ENCODE data around the gene LY6G6C. TPM values are rescaled to one million over a fixed set of nuclear protein-coding genes. Genes with fewer than 3 reads are reported as not detected.

LY6G6C gene
- total RNA-seq, 1 experiment from 2014 or later: not detected

DNA sequence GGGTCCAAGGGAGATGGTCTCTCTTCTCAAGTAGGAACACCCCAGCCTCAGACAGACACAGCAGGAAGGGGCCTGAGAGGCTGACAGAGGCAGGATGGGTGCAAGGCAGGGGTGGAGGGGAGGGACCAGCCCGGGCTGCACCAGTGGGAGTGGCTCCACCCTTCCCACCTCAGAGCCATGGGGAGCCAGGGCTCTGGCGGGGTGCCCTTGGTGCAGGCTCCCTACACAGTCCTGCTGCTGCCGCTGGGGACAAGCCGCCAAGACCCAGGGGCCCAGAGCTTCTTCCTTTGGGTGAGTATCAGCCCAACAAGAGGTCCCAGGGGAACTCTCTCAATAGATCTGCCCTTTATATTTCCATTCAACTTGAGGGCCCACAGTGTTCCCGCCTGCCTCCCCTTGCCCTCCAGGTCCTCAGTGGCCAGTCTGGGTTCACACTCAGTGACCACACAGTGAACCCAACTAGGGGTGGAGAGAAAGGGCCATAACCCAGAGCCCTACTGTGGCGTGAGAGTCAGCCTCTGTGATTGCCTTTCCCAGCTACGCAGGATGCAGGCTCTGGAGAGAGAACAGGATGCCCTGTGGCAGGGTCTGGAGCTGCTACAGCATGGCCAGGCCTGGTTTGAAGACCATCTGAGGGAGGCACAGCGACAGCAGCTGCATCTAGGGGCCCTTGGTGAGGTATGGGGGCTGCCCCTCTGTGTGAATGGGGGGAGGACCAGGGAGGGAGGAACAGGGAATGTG, 41.5 kb upstream of the LY6G6C start:
- no peak overlapping the region for H4K91ac ChIP-seq (ENCODE audit: insufficient read length, low read depth, low read length)
- no peak overlapping the region for H2BK20ac ChIP-seq (ENCODE audit: low read depth, low read length, poor library complexity, severe bottlenecking)
- Mint-ChIP-seq H3K36me3 (ENCODE audit: insufficient read depth in 1 of 3, low read depth in 3 of 3) (peaks cover 13 to 47% (median 34%) of the 10 kb centered on the region in 3 experiments), H3K4me3 (peak overlapping the region in 1 of 2 experiments; percentile 24; a peak in 1 of 5 replicates), H3K27ac (peak overlapping the region; percentile 28 to 93 (median 77); a peak in 5 of 7 replicates), H3K27me3 (ENCODE audit: low read depth) (no peaks in the 10 kb centered on the region; the same call in none of the 2 replicates), H3K9me3 (no peaks in the 10 kb centered on the region; a peak in 1 of 5 replicates), H3K4me1 (peaks cover 23 to 27% of the 10 kb centered on the region in 2 experiments)
- H4K20me1 ChIP-seq (ENCODE audit: control insufficient read depth, insufficient read depth, insufficient read length): no peaks in the 10 kb centered on the region
- H2BK15ac ChIP-seq (ENCODE audit: low read depth, low read length): no peak overlapping the region
- no peak overlapping the region for H2BK12ac ChIP-seq (ENCODE audit: insufficient read length, low read depth, low read length)
- H3K4me2 ChIP-seq (ENCODE audit: insufficient read depth, insufficient read length, low read length): no peak overlapping the region
- H4K8ac ChIP-seq (replicated peaks; ENCODE audit: insufficient read length, low read depth, low read length): no peak overlapping the region
- no peaks in the 10 kb centered on the region for H3K79me2 ChIP-seq (ENCODE audit: insufficient read depth, low read length)
- no peak overlapping the region for H2AFZ ChIP-seq (ENCODE audit: low read length)
- no peak overlapping the region for H3K23ac ChIP-seq (ENCODE audit: insufficient read length, low read depth, low read length)
- no peak for DNase-seq
- no peak overlapping the region for H3K27ac ChIP-seq (ENCODE audit: insufficient read length, low read depth, low read length)
- no peak overlapping the region for H3T11ph ChIP-seq (ENCODE audit: low read length)
- no peaks in the 10 kb centered on the region for H3K4me1 ChIP-seq (ENCODE audit: insufficient read depth, low read length)
- H4K5ac ChIP-seq (ENCODE audit: insufficient read length, low read depth, low read length): no peak overlapping the region
- H3K9me3 ChIP-seq (ENCODE audit: control insufficient read depth, low read depth, low read length): no peaks in the 10 kb centered on the region
- H2BK120ac ChIP-seq (ENCODE audit: low read depth, low read length, poor library complexity, severe bottlenecking): no peak overlapping the region
- H3K56ac ChIP-seq (ENCODE audit: insufficient read length, low read depth, low read length): no peak overlapping the region
- no CpG with 5 or more reads among the region's 8 CpGs for WGBS (ENCODE audit: extremely low coverage, insufficient read length, low lambda C conversion rate)
- no peak overlapping the region for H3K4ac ChIP-seq (ENCODE audit: low read depth, low read length)
- H3K9ac ChIP-seq (ENCODE audit: extremely low read depth, insufficient read length, low read length): no peak overlapping the region
- H2AK5ac ChIP-seq (ENCODE audit: insufficient read length, low read length): no peak overlapping the region
- TF ChIP-seq, protein P1, sequence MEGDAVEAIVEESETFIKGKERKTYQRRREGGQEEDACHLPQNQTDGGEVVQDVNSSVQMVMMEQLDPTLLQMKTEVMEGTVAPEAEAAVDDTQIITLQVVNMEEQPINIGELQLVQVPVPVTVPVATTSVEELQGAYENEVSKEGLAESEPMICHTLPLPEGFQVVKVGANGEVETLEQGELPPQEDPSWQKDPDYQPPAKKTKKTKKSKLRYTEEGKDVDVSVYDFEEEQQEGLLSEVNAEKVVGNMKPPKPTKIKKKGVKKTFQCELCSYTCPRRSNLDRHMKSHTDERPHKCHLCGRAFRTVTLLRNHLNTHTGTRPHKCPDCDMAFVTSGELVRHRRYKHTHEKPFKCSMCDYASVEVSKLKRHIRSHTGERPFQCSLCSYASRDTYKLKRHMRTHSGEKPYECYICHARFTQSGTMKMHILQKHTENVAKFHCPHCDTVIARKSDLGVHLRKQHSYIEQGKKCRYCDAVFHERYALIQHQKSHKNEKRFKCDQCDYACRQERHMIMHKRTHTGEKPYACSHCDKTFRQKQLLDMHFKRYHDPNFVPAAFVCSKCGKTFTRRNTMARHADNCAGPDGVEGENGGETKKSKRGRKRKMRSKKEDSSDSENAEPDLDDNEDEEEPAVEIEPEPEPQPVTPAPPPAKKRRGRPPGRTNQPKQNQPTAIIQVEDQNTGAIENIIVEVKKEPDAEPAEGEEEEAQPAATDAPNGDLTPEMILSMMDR (conservative IDR thresholded peaks at IDR 0.05): no peak
- no peak overlapping the region for H3K18ac ChIP-seq (ENCODE audit: insufficient read length, low read depth, low read length)
- no peaks in the 10 kb centered on the region for H3K23me2 ChIP-seq (ENCODE audit: insufficient read length, low read depth, low read length, poor library complexity, severe bottlenecking)
- no peaks in the 10 kb centered on the region for H3K79me1 ChIP-seq (ENCODE audit: insufficient read depth, low read depth, low read length, poor library complexity, severe bottlenecking)
- H2BK5ac ChIP-seq (ENCODE audit: insufficient read length, low read length): no peak overlapping the region
- no peaks in the 10 kb centered on the region for H3K27me3 ChIP-seq (ENCODE audit: insufficient read depth, low read length)
- H3K14ac ChIP-seq (ENCODE audit: insufficient read depth, low read length): no peak overlapping the region; the same call in 1 of the 2 replicates

Data from H9 (cell line).